ENCODE results near the gene ACER2.
"Not testable (repeated sequence)": the region's sequence is repeated elsewhere in the genome, so short reads cannot be mapped to it uniquely, and the experiment has no call there.

The ACER2 gene

DNA sequence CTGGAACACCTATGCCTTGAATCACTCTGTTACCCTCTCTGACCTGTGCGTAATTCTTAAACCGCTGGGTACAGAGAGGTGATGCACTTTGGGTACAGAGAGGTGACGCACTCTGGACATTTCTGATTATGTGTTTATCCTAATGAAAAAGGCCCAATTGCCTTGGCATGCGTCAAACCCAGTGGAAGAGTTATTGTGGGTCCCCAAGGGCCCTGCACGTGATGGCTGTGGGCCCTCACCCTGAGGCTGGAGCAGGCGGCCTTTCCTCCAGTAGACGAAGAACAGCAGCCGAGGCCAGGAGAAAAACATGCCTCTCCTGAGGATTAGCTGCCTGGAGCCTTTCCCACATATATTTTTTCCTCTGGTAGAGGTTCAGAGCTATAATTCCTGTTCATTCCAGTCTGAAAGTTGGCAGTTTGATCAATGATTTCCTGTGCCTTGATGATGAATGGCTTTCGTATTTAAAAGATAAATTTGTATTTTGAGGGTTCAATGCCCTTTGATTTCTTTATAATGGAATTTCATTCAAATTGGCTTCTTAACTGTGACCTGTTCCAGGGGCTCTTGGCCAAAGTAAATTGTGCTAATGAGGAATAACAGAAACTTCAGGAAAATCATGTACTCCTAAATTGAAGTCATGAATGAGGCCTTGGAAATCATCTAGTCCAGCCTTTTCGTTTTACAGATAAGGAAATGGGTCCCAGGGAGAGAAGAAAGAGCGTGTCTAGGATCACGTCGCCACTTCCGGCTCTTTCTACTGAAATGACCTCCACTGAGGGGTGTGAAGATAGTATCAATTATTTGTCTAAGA is 22.8 kb downstream of the ACER2 start:
- DNase-seq (ENCODE audit: low spot score) = no peak
- TF ChIP-seq, protein P1, sequence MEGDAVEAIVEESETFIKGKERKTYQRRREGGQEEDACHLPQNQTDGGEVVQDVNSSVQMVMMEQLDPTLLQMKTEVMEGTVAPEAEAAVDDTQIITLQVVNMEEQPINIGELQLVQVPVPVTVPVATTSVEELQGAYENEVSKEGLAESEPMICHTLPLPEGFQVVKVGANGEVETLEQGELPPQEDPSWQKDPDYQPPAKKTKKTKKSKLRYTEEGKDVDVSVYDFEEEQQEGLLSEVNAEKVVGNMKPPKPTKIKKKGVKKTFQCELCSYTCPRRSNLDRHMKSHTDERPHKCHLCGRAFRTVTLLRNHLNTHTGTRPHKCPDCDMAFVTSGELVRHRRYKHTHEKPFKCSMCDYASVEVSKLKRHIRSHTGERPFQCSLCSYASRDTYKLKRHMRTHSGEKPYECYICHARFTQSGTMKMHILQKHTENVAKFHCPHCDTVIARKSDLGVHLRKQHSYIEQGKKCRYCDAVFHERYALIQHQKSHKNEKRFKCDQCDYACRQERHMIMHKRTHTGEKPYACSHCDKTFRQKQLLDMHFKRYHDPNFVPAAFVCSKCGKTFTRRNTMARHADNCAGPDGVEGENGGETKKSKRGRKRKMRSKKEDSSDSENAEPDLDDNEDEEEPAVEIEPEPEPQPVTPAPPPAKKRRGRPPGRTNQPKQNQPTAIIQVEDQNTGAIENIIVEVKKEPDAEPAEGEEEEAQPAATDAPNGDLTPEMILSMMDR (IDR thresholded peaks at IDR 0.05; ENCODE audit: extremely low read depth, insufficient read depth, missing control alignments) = no peak
- in situ Hi-C loops (cut with MboI; ENCODE audit: low pct_unique_long_range_greater_than_20kb, low sequenced_read_pairs, unreplicated experiment) = no loop called here

DNA sequence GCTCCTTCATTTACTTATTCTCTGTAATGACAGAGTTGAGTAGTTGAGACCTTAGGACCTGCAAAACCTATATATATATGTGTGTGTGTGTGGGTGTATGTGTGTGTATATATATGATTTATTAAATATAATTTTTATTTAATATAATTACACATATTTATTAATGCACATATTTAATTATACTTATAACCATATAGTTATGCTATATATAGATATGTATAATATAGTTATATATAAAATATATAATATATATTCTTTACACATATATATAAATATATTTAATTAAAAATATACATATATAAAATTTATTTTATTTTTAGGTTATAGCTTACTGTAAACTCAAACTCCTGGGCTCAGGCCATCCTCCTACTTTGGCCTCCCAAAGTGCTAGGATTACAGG is 23.7 kb downstream of the ACER2 start:
- in situ Hi-C loops (cut with MboI; ENCODE audit: low pct_unique_long_range_greater_than_20kb, low sequenced_read_pairs, unreplicated experiment) = no loop called here

DNA sequence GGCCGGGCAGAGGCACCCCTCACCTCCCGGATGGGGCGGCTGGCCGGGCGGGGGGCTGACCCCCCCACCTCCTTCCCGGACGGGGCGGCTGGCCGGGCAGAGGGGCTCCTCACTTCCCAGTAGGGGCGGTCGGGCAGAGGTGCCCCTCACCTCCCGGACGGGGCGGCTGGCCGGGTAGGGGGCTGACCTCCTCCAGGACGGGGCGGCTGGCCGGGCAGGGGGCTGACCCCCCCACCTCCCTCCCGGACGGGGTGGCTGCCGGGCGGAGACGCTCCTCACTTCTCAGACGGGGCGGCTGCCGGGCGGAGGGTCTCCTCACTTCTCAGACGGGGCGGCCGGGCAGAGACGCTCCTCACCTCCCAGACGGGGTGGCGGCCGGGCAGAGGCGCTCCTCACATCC is 24.9 kb downstream of the ACER2 start:
- in situ Hi-C loops (cut with MboI; ENCODE audit: low pct_unique_long_range_greater_than_20kb, low sequenced_read_pairs, unreplicated experiment); DNase-seq (ENCODE audit: low spot score): not testable (repeated sequence)

More for the DNA sequence above, 23.7 kb downstream of the ACER2 start:
- TF ChIP-seq, protein P1 (IDR thresholded peaks at IDR 0.05; ENCODE audit: extremely low read depth, insufficient read depth, missing control alignments) = no peak
- DNase-seq (ENCODE audit: low spot score) = no peak

DNA sequence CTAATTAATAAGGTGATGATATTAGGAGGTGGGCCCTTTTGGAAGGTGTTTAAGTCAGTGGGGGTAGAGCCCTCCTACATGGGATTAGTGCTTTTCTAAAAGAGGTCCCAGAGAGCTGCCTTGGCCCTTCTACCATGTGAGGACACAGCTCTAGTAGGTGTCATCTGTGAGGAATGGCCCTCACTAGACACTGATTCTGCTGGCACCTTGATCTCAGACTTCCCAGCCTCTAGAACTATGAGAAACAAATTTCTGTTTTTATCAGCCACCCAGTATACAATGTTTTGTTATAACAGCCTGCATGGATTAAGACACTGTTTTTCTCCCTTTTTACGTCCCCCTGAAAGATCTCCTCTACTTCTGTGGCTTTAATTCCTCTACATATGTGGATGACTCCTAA is 31.6 kb downstream of the ACER2 start:
- TF ChIP-seq, protein P1 (IDR thresholded peaks at IDR 0.05; ENCODE audit: extremely low read depth, insufficient read depth, missing control alignments) = no peak
- in situ Hi-C loops (cut with MboI; ENCODE audit: low pct_unique_long_range_greater_than_20kb, low sequenced_read_pairs, unreplicated experiment) = no loop called here
- no peak for DNase-seq (ENCODE audit: low spot score)

DNA sequence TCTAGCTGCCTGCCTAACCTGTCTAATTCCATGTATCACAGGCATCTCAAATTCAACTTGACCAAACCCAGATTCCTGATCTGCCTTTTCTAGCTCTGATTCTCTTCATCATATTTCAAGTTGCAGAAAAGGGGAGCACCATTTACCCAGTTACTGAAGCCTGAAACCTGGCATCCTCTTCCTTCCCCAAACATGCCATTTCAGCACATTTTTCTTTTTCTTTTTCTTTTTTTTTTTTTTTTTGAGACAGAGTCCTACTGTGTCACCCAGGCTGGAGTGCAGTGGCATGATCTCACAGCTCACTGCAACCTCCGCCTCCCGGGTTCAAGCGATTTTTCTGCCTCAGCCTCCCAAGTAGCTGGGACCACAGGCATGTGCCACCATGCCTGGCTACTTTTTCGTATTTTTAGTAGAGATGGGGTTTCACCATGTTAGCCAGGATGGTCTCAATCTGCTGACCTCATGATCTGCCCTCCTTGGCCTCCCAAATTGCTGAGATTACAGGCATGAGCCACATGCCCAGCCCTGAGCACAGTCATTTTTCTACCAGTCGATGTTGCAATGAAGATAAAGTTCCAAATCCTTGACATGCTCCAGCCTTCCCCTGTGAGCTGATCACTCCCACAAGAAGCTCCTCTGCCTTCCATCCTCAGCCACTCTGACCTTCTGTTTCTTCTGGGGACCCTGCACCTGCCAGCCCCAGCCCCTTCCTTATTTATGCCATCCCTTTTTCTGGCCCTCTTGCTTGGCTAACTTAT is 32.2 kb downstream of the ACER2 start:
- no peak for DNase-seq (ENCODE audit: low spot score)
- in situ Hi-C loops (cut with MboI; ENCODE audit: low pct_unique_long_range_greater_than_20kb, low sequenced_read_pairs, unreplicated experiment) = no loop called here
- TF ChIP-seq, protein P1 (IDR thresholded peaks at IDR 0.05; ENCODE audit: extremely low read depth, insufficient read depth, missing control alignments) = no peak

DNA sequence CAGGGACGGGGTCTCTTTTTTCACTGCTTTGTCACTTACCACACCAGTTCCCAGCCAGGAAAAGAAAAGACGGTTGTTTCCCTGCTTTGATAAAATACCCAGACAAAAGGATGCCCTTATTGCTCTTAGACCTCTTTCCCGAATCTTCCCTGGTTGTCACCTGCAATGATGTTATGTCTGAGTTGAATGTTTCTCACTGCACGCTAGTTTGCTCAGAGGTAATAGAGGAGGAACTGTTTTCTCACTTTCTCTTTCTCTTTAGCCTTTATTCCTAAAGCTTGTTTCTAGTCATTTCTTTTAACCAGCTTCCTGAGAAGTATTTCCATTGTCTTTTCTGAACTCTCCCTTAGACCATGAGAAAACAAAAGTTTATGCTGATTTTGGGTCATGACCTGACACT is 32.9 kb downstream of the ACER2 start:
- DNase-seq (ENCODE audit: low spot score) = peak; percentile 71
- in situ Hi-C loops (cut with MboI; ENCODE audit: low pct_unique_long_range_greater_than_20kb, low sequenced_read_pairs, unreplicated experiment) = no loop called here
- TF ChIP-seq, protein P1 (IDR thresholded peaks at IDR 0.05; ENCODE audit: extremely low read depth, insufficient read depth, missing control alignments) = no peak

DNA sequence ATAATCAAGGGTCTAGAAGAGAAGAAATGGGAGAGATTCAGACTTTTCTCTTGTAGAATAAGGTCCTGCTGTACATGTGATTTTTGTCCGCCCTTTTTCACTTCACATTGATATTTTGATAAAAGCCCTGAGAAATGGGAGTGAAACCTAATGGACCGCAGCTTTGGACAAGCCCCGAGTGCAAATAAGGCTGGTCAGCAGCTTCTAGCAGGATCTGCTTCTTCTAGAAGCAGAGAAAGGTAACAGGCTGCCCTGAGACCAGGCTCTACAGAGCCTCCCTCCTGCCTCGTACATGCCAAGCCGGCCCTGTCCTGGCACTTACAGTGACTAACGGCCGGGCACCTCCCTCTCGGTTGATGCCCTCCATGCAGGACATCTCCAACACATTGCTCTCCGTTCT is 33.4 kb downstream of the ACER2 start:
- TF ChIP-seq, protein P1 (IDR thresholded peaks at IDR 0.05; ENCODE audit: extremely low read depth, insufficient read depth, missing control alignments) = no peak
- no peak for DNase-seq (ENCODE audit: low spot score)
- in situ Hi-C loops (cut with MboI; ENCODE audit: low pct_unique_long_range_greater_than_20kb, low sequenced_read_pairs, unreplicated experiment) = no loop called here
